H1 (cell line): ENCODE data around the gene PBOV1. TPM values are rescaled to one million over a fixed set of nuclear protein-coding genes. Genes with fewer than 3 reads are reported as not detected.

ENCODE experiments used
- CTCF ChIA-PET: fragments of 300-600 bp; sonication (Branson Sonifier 250); formaldehyde crosslinking; loops from one replicate; lab custom pipeline; 2021; ENCODE audit not compliant: partially characterized antibody; lab: Charles Lee
- POLR2A ChIA-PET: fragments of 300-600 bp; sonication (Branson Sonifier 250); formaldehyde crosslinking; loops from one replicate; lab custom pipeline; 2021; ENCODE audit warnings: inconsistent platforms; ENCODE audit not compliant: partially characterized antibody; lab: Charles Lee
- DNase-seq, 2 experiments: peaks; one replicate each; pipeline versions ENCODE4 v3.0.0 to v3.0.0-alpha.2; 2010 to 2022; ENCODE audit warnings: low spot score in 2 of 2, low read depth in 1 of 2, mixed read lengths in 1 of 2
- FAIRE-seq: peaks from 2 replicates; lab custom pipeline; 2011; peaks lifted over from hg19 to GRCh38; lab: Jason Lieb, UNC
- H2AFZ ChIP-seq: 2 replicates; pipeline ENCODE4 v1.8.1; 2012; ENCODE audit warnings: low read length, inconsistent platforms
- H2AK5ac ChIP-seq: 2 replicates; pipeline ENCODE4 v1.6.1; 2013; ENCODE audit warnings: low read depth, low read length
- H2BK120ac ChIP-seq: replicated peaks from 2 replicates; pipeline ENCODE3; 2013; ENCODE audit warnings: low read depth, low read length, inconsistent platforms
- H2BK12ac ChIP-seq: 2 replicates; pipeline ENCODE4 v1.6.1; 2013; ENCODE audit warnings: low read depth, low read length
- H2BK15ac ChIP-seq: 2 replicates; pipeline ENCODE4 v1.6.1; 2013; ENCODE audit warnings: low read length
- H2BK20ac ChIP-seq: 2 replicates; pipeline ENCODE4 v1.6.1; 2013; ENCODE audit warnings: low read length
- H2BK5ac ChIP-seq: 2 replicates; pipeline ENCODE4 v1.6.1; 2013; ENCODE audit warnings: low read depth, low read length
- H3K14ac ChIP-seq: 2 replicates; pipeline ENCODE4 v1.6.1; 2013; ENCODE audit warnings: inconsistent platforms; ENCODE audit not compliant: insufficient read length
- H3K18ac ChIP-seq: 2 replicates; pipeline ENCODE4 v1.6.1; 2013; ENCODE audit warnings: low read length; ENCODE audit errors: extremely low read depth
- H3K23ac ChIP-seq: 2 replicates; pipeline ENCODE4 v1.6.1; 2013; ENCODE audit warnings: inconsistent platforms; ENCODE audit not compliant: insufficient read length
- H3K23me2 ChIP-seq: 2 replicates; pipeline ENCODE4 v1.6.1; 2013; ENCODE audit warnings: low read depth, low read length
- H3K27ac ChIP-seq: 2 replicates; pipeline ENCODE4 v1.6.1; 2011; ENCODE audit warnings: low read depth, low read length, inconsistent platforms
- H3K27me3 ChIP-seq, 4 experiments: replicated peaks in 1 of 4; 1 replicate in 1 of 4; 2 replicates in 3 of 4; pipeline versions ENCODE4 v1.6.1 to v1.8.1; 2011 to 2013; ENCODE audit warnings: low read length in 3 of 4, mild to moderate bottlenecking in 3 of 4, inconsistent platforms in 2 of 4, mixed read lengths in 2 of 4, moderate library complexity in 1 of 4; ENCODE audit not compliant: control insufficient read depth in 3 of 4, insufficient read depth in 3 of 4; ENCODE audit errors: extremely low read depth in 1 of 4
- H3K36me3 ChIP-seq, 4 experiments: 2 replicates each; pipeline versions ENCODE4 v1.6.1 to v1.8.1; 2011 to 2013; ENCODE audit warnings: mild to moderate bottlenecking in 4 of 4, low read length in 3 of 4, moderate library complexity in 2 of 4, control low read depth in 1 of 4, inconsistent platforms in 1 of 4; ENCODE audit not compliant: insufficient read depth in 4 of 4, control insufficient read depth in 2 of 4
- H3K4ac ChIP-seq: replicated peaks from 2 replicates; pipeline ENCODE3; 2013; ENCODE audit warnings: low read length, low read depth, mixed read lengths, inconsistent platforms; ENCODE audit not compliant: insufficient read length
- H3K4me1 ChIP-seq, 4 experiments: replicated peaks in 1 of 4; 1 replicate in 1 of 4; 2 replicates in 3 of 4; pipeline versions ENCODE4 v1.6.1 to v1.8.1; 2011 to 2013; ENCODE audit warnings: low read length in 3 of 4, inconsistent platforms in 2 of 4, mixed read lengths in 1 of 4; ENCODE audit not compliant: insufficient read depth in 4 of 4, control insufficient read depth in 3 of 4
- H3K4me2 ChIP-seq, 2 experiments: 2 replicates each; pipeline versions ENCODE4 v1.6.1 to v1.8.1; 2011 to 2013; ENCODE audit warnings: low read depth in 2 of 2, low read length in 2 of 2, control low read depth in 1 of 2, inconsistent platforms in 1 of 2, mild to moderate bottlenecking in 1 of 2; ENCODE audit not compliant: insufficient read depth in 1 of 2
- H3K4me3 ChIP-seq, 4 experiments: fragments of 200-600, 300-600 bp in 1 of 4; sonication (generic), shearing (Covaris generic), sonication (Bioruptor Twin) in 1 of 4; 2 replicates each; pipeline versions ENCODE4 v1.5.1 to v1.8.1; 2011 to 2016; ENCODE audit warnings: low read length in 4 of 4, low read depth in 3 of 4, control low read depth in 2 of 4, inconsistent platforms in 2 of 4, mild to moderate bottlenecking in 2 of 4, mixed read lengths in 1 of 4, moderate library complexity in 1 of 4; ENCODE audit not compliant: insufficient read depth in 2 of 4; ENCODE audit errors: extremely low read depth in 1 of 4
- H3K56ac ChIP-seq: replicated peaks from 2 replicates; pipeline ENCODE3; 2013; ENCODE audit warnings: low read depth, mild to moderate bottlenecking, mixed read lengths, low read length, inconsistent platforms; ENCODE audit not compliant: insufficient read length
- H3K79me1 ChIP-seq: 2 replicates; pipeline ENCODE4 v1.6.1; 2013; ENCODE audit warnings: low read depth, low read length, control low read depth
- H3K79me2 ChIP-seq, 2 experiments: 2 replicates each; pipeline versions ENCODE4 v1.6.1 to v1.8.1; 2012 to 2013; ENCODE audit warnings: low read length in 2 of 2, mild to moderate bottlenecking in 2 of 2, inconsistent platforms in 1 of 2; ENCODE audit not compliant: insufficient read depth in 2 of 2, control insufficient read depth in 1 of 2
- H3K9ac ChIP-seq, 4 experiments: replicated peaks in 1 of 4; 1 replicate in 1 of 4; 2 replicates in 3 of 4; pipeline versions ENCODE4 v1.6.1 to v1.8.1; 2011 to 2013; ENCODE audit warnings: low read depth in 3 of 4, low read length in 3 of 4, control low read depth in 2 of 4, mild to moderate bottlenecking in 2 of 4, moderate library complexity in 2 of 4, inconsistent platforms in 1 of 4; ENCODE audit errors: extremely low read depth in 1 of 4
- H3K9me3 ChIP-seq, 2 experiments: 2 replicates each; pipeline versions ENCODE4 v1.6.1 to v1.8.1; 2012 to 2013; ENCODE audit warnings: mild to moderate bottlenecking in 2 of 2, moderate library complexity in 2 of 2, control low read depth in 1 of 2, inconsistent platforms in 1 of 2, low read depth in 1 of 2, low read length in 1 of 2, mixed read lengths in 1 of 2; ENCODE audit not compliant: insufficient read depth in 2 of 2
- H4K20me1 ChIP-seq, 2 experiments: replicated peaks in 1 of 2; 2 replicates each; pipeline versions ENCODE3 to v1.8.1; 2011 to 2013; ENCODE audit warnings: inconsistent platforms in 2 of 2, low read length in 2 of 2, mild to moderate bottlenecking in 1 of 2; ENCODE audit not compliant: insufficient read depth in 2 of 2, control insufficient read depth in 1 of 2
- H4K5ac ChIP-seq: 2 replicates; pipeline ENCODE4 v1.6.1; 2013; ENCODE audit warnings: low read length, low read depth, mixed read lengths, inconsistent platforms; ENCODE audit not compliant: insufficient read length
- H4K8ac ChIP-seq: 2 replicates; pipeline ENCODE4 v1.8.0; 2013; ENCODE audit warnings: mild to moderate bottlenecking, moderate library complexity, low read length, inconsistent platforms; ENCODE audit not compliant: insufficient read depth; ENCODE audit errors: extremely low read depth
- H4K91ac ChIP-seq: replicated peaks from 2 replicates; pipeline ENCODE3; 2013; ENCODE audit warnings: low read length, mixed read lengths, inconsistent platforms; ENCODE audit not compliant: insufficient read length
- ATF3 ChIP-seq: IDR thresholded peaks from 2 replicates; pipeline ENCODE4 v1.6.1; 2011; ENCODE audit warnings: low read depth, mild to moderate bottlenecking, low read length; ENCODE audit not compliant: insufficient read depth
- CEBPB ChIP-seq: IDR thresholded peaks from 2 replicates; pipeline ENCODE4 v1.6.1; 2012; ENCODE audit warnings: low read depth, low read length
- PHF8 ChIP-seq: fragments of 200-600 bp; sonication (generic); conservative IDR thresholded peaks from 2 replicates; pipeline ENCODE4 v1.7.1; 2012; ENCODE audit warnings: low read depth, mild to moderate bottlenecking, inconsistent platforms, low read length, moderate library complexity
- POU5F1 ChIP-seq: IDR thresholded peaks from 2 replicates; pipeline ENCODE4 v1.6.1; 2011; ENCODE audit warnings: low read depth, mild to moderate bottlenecking, low read length, moderate library complexity
- RAD21 ChIP-seq, 2 experiments: IDR thresholded peaks in 1 of 2; conservative IDR thresholded peaks in 1 of 2; 2 replicates each; pipeline ENCODE4 v1.6.1; 2011; ENCODE audit warnings: low read depth in 2 of 2, low read length in 2 of 2, improper control_type of control experiment in 1 of 2, inconsistent platforms in 1 of 2, mild to moderate bottlenecking in 1 of 2, moderate library complexity in 1 of 2
- RBBP5 ChIP-seq: IDR thresholded peaks from 2 replicates; pipeline ENCODE4 v1.7.1; 2012; ENCODE audit warnings: low read depth, mild to moderate bottlenecking, inconsistent platforms, low read length, moderate library complexity, borderline replicate concordance
- TCF12 ChIP-seq: IDR thresholded peaks from 2 replicates; pipeline ENCODE4 v1.6.1; 2011; ENCODE audit warnings: low read depth, mild to moderate bottlenecking, low read length
- WGBS, 2 experiments: shearing (Covaris generic) in 1 of 2; methylation state at CpG; one replicate each; pipeline versions ENCODE4 v1.1.6 to v1.1.7; 2013 to 2015; ENCODE audit warnings: low lambda C conversion rate in 2 of 2, mixed read lengths in 2 of 2, inconsistent platforms in 1 of 2, low coverage in 1 of 2, missing lambda C conversion rate in 1 of 2; ENCODE audit not compliant: insufficient replicate concordance in 2 of 2, insufficient coverage in 1 of 2, insufficient read length in 1 of 2; ENCODE audit errors: extremely low coverage in 1 of 2, missing lambda C conversion rate in 1 of 2; 5-methylcytosine and 5-hydroxymethylcytosine counted together
- polyA plus RNA-seq, 7 experiments: library from polyadenylated mRNA; depleted of rRNA in 3 of 7; stranded (reverse) in 5 of 7; unstranded in 2 of 7; fragments of >200 nt in 5 of 7; fragments of 200-250 nt in 2 of 7; gene quantifications; 1 replicate in 5 of 7; 2 replicates in 1 of 7; 4 replicates in 1 of 7; pipeline versions ENCODE4 v1.2.1 to v1.2.3, GENCODE V29; 2011 to 2013; ENCODE audit warnings: missing spikeins in 2 of 7, mixed read lengths in 2 of 7
- total RNA-seq: library from RNA; stranded (reverse); fragmentation: NEBNext Ultra II Directional; extraction: Animal tissue kit (Norgen Biotek cat#: 25700); gene quantifications from 2 replicates; pipeline ENCODE4 v1.2.1, GENCODE V29; 2021

Gene PBOV1
- total and polyA plus RNA-seq, 2 of the 8 experiments (the other 6 are each of a cell fraction or from before 2014, with no cell fraction given), result not detected

GRCh38 chr6:138266095-138266494 lies 47.8 kb upstream of the PBOV1 start:
- H3K4me3 ChIP-seq, result no peak overlapping the region
- no peak overlapping the region for H4K8ac ChIP-seq
- DNase-seq, result no peak
- H3K27ac ChIP-seq, result no peak overlapping the region
- no peaks in the 10 kb centered on the region for H3K79me2 ChIP-seq
- H4K5ac ChIP-seq, result no peak overlapping the region
- H3K79me1 ChIP-seq, result 0 out of 2 replicates have a peak, but pooled peaks cover 2% of the 10 kb centered on the region
- no peak overlapping the region for H2BK20ac ChIP-seq
- H3K23ac ChIP-seq, result no peak overlapping the region
- H3K9me3 ChIP-seq, result no peaks in the 10 kb centered on the region
- WGBS, 2 experiments, result 91% methylated on average over 3 of the region's 3 CpGs; no CpG with 5 or more reads in 1 of the 2 experiments
- H4K91ac ChIP-seq, result no peak overlapping the region
- H3K23me2 ChIP-seq, result no peaks in the 10 kb centered on the region
- no peak overlapping the region for H3K4me2 ChIP-seq
- H3K14ac ChIP-seq, result no peak overlapping the region
- ChIA-PET CTCF (interaction anchor here (0.8 to 1.3 kb wide), 2 partner anchors 150 kb away, joined by 3 read pairs; no protein-coding TSS in a partner anchor), POLR2A (no interaction called here)
- H3K36me3 ChIP-seq, result peaks cover 0 to 12% (median 5%) of the 10 kb centered on the region in 4 experiments; a peak in 6 of 8 replicates
- no peak overlapping the region for H3K9ac ChIP-seq
- H2BK5ac ChIP-seq, result no peak overlapping the region
- no peak overlapping the region for H3K18ac ChIP-seq
- no peaks in the 10 kb centered on the region for H4K20me1 ChIP-seq
- H2AK5ac ChIP-seq, result no peak overlapping the region
- FAIRE-seq, result no peak
- H2BK120ac ChIP-seq, result no peak overlapping the region
- no peak overlapping the region for H2BK12ac ChIP-seq
- H3K27me3 ChIP-seq, result no peaks in the 10 kb centered on the region
- no peak overlapping the region for H2AFZ ChIP-seq
- H3K56ac ChIP-seq, result no peak overlapping the region
- no peak overlapping the region for H2BK15ac ChIP-seq
- H3K4me1 ChIP-seq, result no peaks in the 10 kb centered on the region
- H3K4ac ChIP-seq, result no peak overlapping the region
- TF ChIP-seq POU5F1 (no peak), TCF12 (no peak), ATF3 (no peak), PHF8 (no peak), RBBP5 (no peak), CEBPB (no peak), RAD21 (IDR thresholded peaks at IDR 0.05 in 1 of 2, conservative IDR thresholded peaks at IDR 0.05 in 1 of 2; ENCODE audit: low read depth in 2 of 2, low read length in 2 of 2) (no peak)
